Measurements from ENCODE around the gene CD300LG. TPM values are rescaled to one million over a fixed set of nuclear protein-coding genes. Genes with fewer than 3 reads are reported as not detected.

Gene CD300LG
- total and polyA plus RNA-seq, 4 donors = 1.1 to 6.8 (median 2.5) TPM

DNA sequence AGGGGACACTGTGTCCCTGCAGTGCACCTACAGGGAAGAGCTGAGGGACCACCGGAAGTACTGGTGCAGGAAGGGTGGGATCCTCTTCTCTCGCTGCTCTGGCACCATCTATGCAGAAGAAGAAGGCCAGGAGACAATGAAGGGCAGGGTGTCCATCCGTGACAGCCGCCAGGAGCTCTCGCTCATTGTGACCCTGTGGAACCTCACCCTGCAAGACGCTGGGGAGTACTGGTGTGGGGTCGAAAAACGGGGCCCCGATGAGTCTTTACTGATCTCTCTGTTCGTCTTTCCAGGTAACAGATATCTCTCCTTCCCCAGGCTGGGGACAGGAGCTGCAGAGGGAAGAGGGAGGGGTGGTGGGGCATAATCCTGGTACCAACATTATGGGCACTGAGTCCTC is 1.6 kb downstream of the CD300LG start:
- Histone ChIP-seq H3K9ac (ENCODE audit: insufficient read depth in 1 of 2, low read length in 2 of 2) (no peak overlapping the region), H3K27ac (ENCODE audit: low read depth in 1 of 2, low read length in 1 of 2) (no peak overlapping the region), H3K4me3 (no peak overlapping the region), H3K27me3 (ENCODE audit: control insufficient read depth in 3 of 3, insufficient read depth in 3 of 3, low read length in 2 of 3) (peaks cover 0 to 3% (median 0%) of the 10 kb centered on the region in 3 donors), H3K9me3 (ENCODE audit: control insufficient read depth in 4 of 4, insufficient read depth in 3 of 4, low read length in 3 of 4) (no peaks in the 10 kb centered on the region), H3K4me1 (ENCODE audit: control insufficient read depth in 5 of 5, insufficient read depth in 5 of 5, low read length in 5 of 5) (peaks cover 0 to 7% (median 0%) of the 10 kb centered on the region in 5 donors), H3K36me3 (ENCODE audit: control insufficient read depth in 4 of 4, insufficient read depth in 4 of 4, low read length in 4 of 4) (no peaks in the 10 kb centered on the region)
- no peak for DNase-seq
- 73 to 78% methylated on average over 10 of the region's 10 CpGs for WGBS, 2 donors
- TF ChIP-seq, protein P1, sequence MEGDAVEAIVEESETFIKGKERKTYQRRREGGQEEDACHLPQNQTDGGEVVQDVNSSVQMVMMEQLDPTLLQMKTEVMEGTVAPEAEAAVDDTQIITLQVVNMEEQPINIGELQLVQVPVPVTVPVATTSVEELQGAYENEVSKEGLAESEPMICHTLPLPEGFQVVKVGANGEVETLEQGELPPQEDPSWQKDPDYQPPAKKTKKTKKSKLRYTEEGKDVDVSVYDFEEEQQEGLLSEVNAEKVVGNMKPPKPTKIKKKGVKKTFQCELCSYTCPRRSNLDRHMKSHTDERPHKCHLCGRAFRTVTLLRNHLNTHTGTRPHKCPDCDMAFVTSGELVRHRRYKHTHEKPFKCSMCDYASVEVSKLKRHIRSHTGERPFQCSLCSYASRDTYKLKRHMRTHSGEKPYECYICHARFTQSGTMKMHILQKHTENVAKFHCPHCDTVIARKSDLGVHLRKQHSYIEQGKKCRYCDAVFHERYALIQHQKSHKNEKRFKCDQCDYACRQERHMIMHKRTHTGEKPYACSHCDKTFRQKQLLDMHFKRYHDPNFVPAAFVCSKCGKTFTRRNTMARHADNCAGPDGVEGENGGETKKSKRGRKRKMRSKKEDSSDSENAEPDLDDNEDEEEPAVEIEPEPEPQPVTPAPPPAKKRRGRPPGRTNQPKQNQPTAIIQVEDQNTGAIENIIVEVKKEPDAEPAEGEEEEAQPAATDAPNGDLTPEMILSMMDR (IDR thresholded peaks at IDR 0.05; ENCODE audit: control extremely low read depth, extremely low read depth) = no peak
- ATAC-seq (ENCODE audit: insufficient read depth, low FRiP score) = no peak

DNA sequence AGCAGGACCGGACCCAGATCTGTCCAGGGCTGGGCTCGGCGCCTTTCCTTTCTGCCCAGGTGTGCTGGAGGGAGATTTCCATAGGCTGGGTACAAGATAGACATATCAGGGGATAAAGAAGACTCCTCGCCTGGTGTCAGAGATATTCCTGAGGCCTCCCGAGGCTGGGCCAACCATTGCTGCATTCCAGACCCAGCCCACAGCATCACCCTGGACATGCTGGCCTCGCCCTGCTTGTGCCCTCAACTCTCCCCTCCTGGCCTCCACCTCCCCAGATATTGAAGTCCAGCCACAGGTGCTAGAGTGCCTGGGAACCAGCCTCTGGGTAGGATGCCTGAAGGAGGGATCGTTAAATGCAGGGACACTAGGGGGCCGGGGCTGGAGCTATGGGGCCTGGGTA is 2.1 kb downstream of the CD300LG start:
- Histone ChIP-seq H3K4me1 (ENCODE audit: control insufficient read depth in 5 of 5, insufficient read depth in 5 of 5, low read length in 5 of 5) (peaks cover 0 to 7% (median 0%) of the 10 kb centered on the region in 5 donors), H3K9me3 (ENCODE audit: control insufficient read depth in 4 of 4, insufficient read depth in 3 of 4, low read length in 3 of 4) (no peaks in the 10 kb centered on the region), H3K36me3 (ENCODE audit: control insufficient read depth in 4 of 4, insufficient read depth in 4 of 4, low read length in 4 of 4) (no peaks in the 10 kb centered on the region), H3K4me3 (no peak overlapping the region), H3K27me3 (ENCODE audit: control insufficient read depth in 3 of 3, insufficient read depth in 3 of 3, low read length in 2 of 3) (peaks cover 0 to 3% (median 0%) of the 10 kb centered on the region in 3 donors), H3K9ac (ENCODE audit: insufficient read depth in 1 of 2, low read length in 2 of 2) (no peak overlapping the region), H3K27ac (ENCODE audit: low read depth in 1 of 2, low read length in 1 of 2) (no peak overlapping the region)
- TF ChIP-seq, protein P1 (IDR thresholded peaks at IDR 0.05; ENCODE audit: control extremely low read depth, extremely low read depth) = no peak
- 91 to 98% methylated on average over 8 of the region's 8 CpGs for WGBS, 2 donors
- no peak for DNase-seq
- ATAC-seq (ENCODE audit: insufficient read depth, low FRiP score) = no peak

- DNase-seq = no peak
- no peak for ATAC-seq (ENCODE audit: insufficient read depth, low FRiP score)
- WGBS, 2 donors = 92 to 95% methylated on average over 8 of the region's 8 CpGs
- Histone ChIP-seq H3K9ac (ENCODE audit: insufficient read depth in 1 of 2, low read length in 2 of 2) (no peak overlapping the region), H3K27ac (ENCODE audit: low read depth in 1 of 2, low read length in 1 of 2) (no peak overlapping the region), H3K4me1 (ENCODE audit: control insufficient read depth in 5 of 5, insufficient read depth in 5 of 5, low read length in 5 of 5) (no peaks in the 10 kb centered on the region), H3K36me3 (ENCODE audit: control insufficient read depth in 4 of 4, insufficient read depth in 4 of 4, low read length in 4 of 4) (no peaks in the 10 kb centered on the region), H3K9me3 (ENCODE audit: control insufficient read depth in 4 of 4, insufficient read depth in 3 of 4, low read length in 3 of 4) (no peaks in the 10 kb centered on the region), H3K4me3 (no peak overlapping the region), H3K27me3 (ENCODE audit: control insufficient read depth in 3 of 3, insufficient read depth in 3 of 3, low read length in 2 of 3) (peaks cover 0 to 3% (median 0%) of the 10 kb centered on the region in 3 donors)
- TF ChIP-seq, protein P1 (IDR thresholded peaks at IDR 0.05; ENCODE audit: control extremely low read depth, extremely low read depth) = no peak
These were observed 5.6 kb downstream of the CD300LG start for GRCh38 chr17:43852571-43852970.

- WGBS, 2 donors = 76 to 87% methylated on average over 7 of the region's 7 CpGs
- H3K4me1 ChIP-seq (ENCODE audit: control insufficient read depth in 5 of 5, insufficient read depth in 5 of 5, low read length in 5 of 5) = peaks cover 0 to 7% (median 3%) of the 10 kb centered on the region in 5 donors
- peaks cover 0 to 3% (median 0%) of the 10 kb centered on the region in 3 donors for H3K27me3 ChIP-seq (ENCODE audit: control insufficient read depth in 3 of 3, insufficient read depth in 3 of 3, low read length in 2 of 3)
- H3K4me3 ChIP-seq = no peak overlapping the region
- no peak overlapping the region for H3K9ac ChIP-seq (ENCODE audit: insufficient read depth in 1 of 2, low read length in 2 of 2)
- H3K9me3 ChIP-seq (ENCODE audit: control insufficient read depth in 4 of 4, insufficient read depth in 3 of 4, low read length in 3 of 4) = no peaks in the 10 kb centered on the region
- H3K27ac ChIP-seq (ENCODE audit: low read depth in 1 of 2, low read length in 1 of 2) = no peak overlapping the region
- no peaks in the 10 kb centered on the region for H3K36me3 ChIP-seq (ENCODE audit: control insufficient read depth in 4 of 4, insufficient read depth in 4 of 4, low read length in 4 of 4)
- no peak for ATAC-seq (ENCODE audit: insufficient read depth, low FRiP score)
- TF ChIP-seq, protein P1 (IDR thresholded peaks at IDR 0.05; ENCODE audit: control extremely low read depth, extremely low read depth) = no peak
- DNase-seq = no peak
These were observed 6.6 kb downstream of the CD300LG start for GRCh38 chr17:43853546-43853945.
